HepG2 (cell line): ENCODE data around the gene PKMYT1. TPM values are rescaled to one million over a fixed set of nuclear protein-coding genes. Genes with fewer than 3 reads are reported as not detected.
A peak's percentile ranks its signal among the peaks of the same experiment; 100 is the strongest.

ENCODE experiments used
- ATF1 ChIP-seq: IDR thresholded peaks from 2 replicates; pipeline ENCODE4 v1.6.1; 2016; ENCODE audit warnings: mild to moderate bottlenecking, control low read depth
- ATF7 ChIP-seq, 2 experiments: fragments of 450-650 bp in 1 of 2; sonication (generic) in 1 of 2; formaldehyde crosslinking in 1 of 2; IDR thresholded peaks; 2 replicates each; pipeline versions ENCODE4 v1.4.0 to v1.6.1; 2016 to 2020; ENCODE audit warnings: antibody characterized with exemption in 1 of 2, mild to moderate bottlenecking in 1 of 2, missing genetic modification reagents in 1 of 2
- ETV6 ChIP-seq: sonication (generic); formaldehyde crosslinking; conservative IDR thresholded peaks from 2 replicates; pipeline ENCODE4 v1.4.0; 2020; ENCODE audit warnings: missing genetic modification reagents
- KMT2A ChIP-seq: sonication (generic); formaldehyde crosslinking; IDR thresholded peaks from 2 replicates; pipeline ENCODE4 v1.4.0; 2020; ENCODE audit warnings: missing genetic modification reagents
- PHF20 ChIP-seq: sonication (generic); formaldehyde crosslinking; IDR thresholded peaks from 2 replicates; pipeline ENCODE4 v1.5.0; 2020; ENCODE audit warnings: mild to moderate bottlenecking, missing genetic modification reagents
- SIN3A ChIP-seq: IDR thresholded peaks from 2 replicates; pipeline ENCODE4 v1.6.1; 2011; ENCODE audit warnings: low read depth, mild to moderate bottlenecking, control low read depth, low read length, borderline replicate concordance
- SP140L ChIP-seq: sonication (generic); formaldehyde crosslinking; IDR thresholded peaks from 2 replicates; pipeline ENCODE4 v1.4.0; 2020; ENCODE audit warnings: missing genetic modification reagents, borderline replicate concordance
- TRIM24 ChIP-seq: sonication (generic); formaldehyde crosslinking; IDR thresholded peaks from 2 replicates; pipeline ENCODE4 v1.8.0; 2022; ENCODE audit warnings: mild to moderate bottlenecking, missing genetic modification reagents
- ZEB1 ChIP-seq: IDR thresholded peaks from 2 replicates; pipeline ENCODE4 v1.6.1; 2012; ENCODE audit warnings: mild to moderate bottlenecking, low read depth, inconsistent platforms; ENCODE audit not compliant: insufficient replicate concordance
- ZFP41 ChIP-seq: sonication (generic); formaldehyde crosslinking; IDR thresholded peaks from 2 replicates; pipeline ENCODE4 v1.4.0; 2020; ENCODE audit warnings: mild to moderate bottlenecking, missing genetic modification reagents, borderline replicate concordance
- ZMAT3 ChIP-seq: sonication (generic); formaldehyde crosslinking; conservative IDR thresholded peaks from 2 replicates; pipeline ENCODE4 v1.7.0; 2021; ENCODE audit warnings: missing genetic modification reagents
- ZNF232 ChIP-seq: sonication (generic); formaldehyde crosslinking; IDR thresholded peaks from 2 replicates; pipeline ENCODE4 v1.4.0; 2020; ENCODE audit warnings: missing genetic modification reagents, borderline replicate concordance
- ZNF768 ChIP-seq: sonication (generic); formaldehyde crosslinking; IDR thresholded peaks from 2 replicates; pipeline ENCODE4 v1.4.0; 2020; ENCODE audit warnings: missing genetic modification reagents
- ZNF891 ChIP-seq: sonication (generic); formaldehyde crosslinking; IDR thresholded peaks from 2 replicates; pipeline ENCODE4 v1.5.0; 2020; ENCODE audit warnings: mild to moderate bottlenecking, missing genetic modification reagents
- polyA plus RNA-seq, 8 experiments: library from polyadenylated mRNA; depleted of rRNA in 3 of 8; stranded (reverse) in 7 of 8; unstranded in 1 of 8; fragments of >200 nt; fragmentation: Illumina TruSeq in 4 of 8; extraction: Trizol in 4 of 8; gene quantifications; 2 replicates each; pipeline versions ENCODE4 v1.2.1 to v1.2.3, GENCODE V29; 2011 to 2016; ENCODE audit warnings: low read depth in 4 of 8, missing spikeins in 1 of 8, mixed read lengths in 1 of 8; ENCODE audit not compliant: insufficient read depth in 1 of 8
- total RNA-seq, 5 experiments: library from RNA; depleted of rRNA; stranded (reverse); fragments of >200 nt; fragmentation: Illumina TruSeq; extraction: Trizol; gene quantifications; 2 replicates each; pipeline ENCODE4 v1.2.3, GENCODE V29; 2016; ENCODE audit warnings: low read depth in 1 of 5
- TF ChIP-seq, protein P1 (sequence below), 2 experiments: IDR thresholded peaks; 2 replicates each; pipeline ENCODE4 v1.6.1; 2011 to 2012; ENCODE audit warnings: low read length in 2 of 2, borderline replicate concordance in 1 of 2, low read depth in 1 of 2, mild to moderate bottlenecking in 1 of 2, moderate library complexity in 1 of 2
- TF ChIP-seq, protein P2 (sequence below): sonication (generic); formaldehyde crosslinking; IDR thresholded peaks from 2 replicates; pipeline ENCODE4 v1.8.0; 2022; ENCODE audit warnings: mild to moderate bottlenecking, missing genetic modification reagents; ENCODE audit not compliant: insufficient replicate concordance
- TF ChIP-seq, protein P3 (sequence below): sonication (generic); formaldehyde crosslinking; IDR thresholded peaks from 2 replicates; pipeline ENCODE4 v1.4.0; 2020; ENCODE audit warnings: missing genetic modification reagents
- TF ChIP-seq, protein P4 (sequence below): IDR thresholded peaks from 2 replicates; pipeline ENCODE4 v1.6.1; 2018; ENCODE audit warnings: missing genetic modification reagents, mild to moderate bottlenecking, missing compliant biosample characterization

Gene PKMYT1
- total and polyA plus RNA-seq, 2 of the 13 experiments (the other 11 are each of a cell fraction or from before 2014, with no cell fraction given): 7.0 to 27.8 TPM

DNA sequence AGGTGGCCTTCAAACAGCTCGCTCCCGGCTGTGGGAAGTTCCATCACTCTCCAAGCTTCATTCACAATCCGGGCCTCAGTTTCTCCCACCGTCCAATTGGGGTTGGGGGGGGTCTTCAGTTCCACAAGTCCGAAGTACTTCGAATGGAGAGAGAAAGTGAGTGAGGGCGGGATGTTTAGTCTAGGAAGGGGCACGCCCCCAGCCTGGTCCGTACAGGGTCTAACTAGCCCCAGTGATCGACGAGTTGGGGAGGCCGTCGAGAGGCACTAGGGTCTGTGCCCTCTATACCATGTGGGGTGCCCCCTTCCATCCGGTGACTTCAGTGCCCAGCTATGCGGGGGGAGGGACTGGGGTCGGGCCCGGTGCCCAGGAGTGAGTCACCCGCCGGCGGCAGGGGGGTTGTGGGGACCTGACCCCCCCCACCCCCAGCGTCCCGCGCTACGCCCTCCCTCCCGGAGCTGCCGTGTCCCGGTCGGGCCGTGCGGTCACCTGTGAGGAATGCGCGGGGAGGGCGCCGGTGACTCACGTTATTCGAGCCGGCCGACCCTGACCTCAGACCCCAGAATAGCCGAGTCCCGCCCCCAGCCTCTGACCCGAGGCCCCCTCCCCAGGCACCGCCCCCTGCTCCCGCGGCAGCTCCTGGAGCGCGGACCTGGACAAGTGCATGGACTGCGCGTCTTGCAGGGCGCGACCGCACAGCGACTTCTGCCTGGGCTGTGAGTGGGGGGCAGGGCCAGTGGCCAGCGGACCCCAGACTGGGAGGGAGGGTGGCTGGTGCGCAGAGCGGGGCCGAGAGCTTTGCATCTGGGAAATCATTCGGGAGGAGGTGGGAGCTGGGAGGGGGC is 40.6 kb upstream of the PKMYT1 start (continued):
- TF ChIP-seq, protein P1, sequence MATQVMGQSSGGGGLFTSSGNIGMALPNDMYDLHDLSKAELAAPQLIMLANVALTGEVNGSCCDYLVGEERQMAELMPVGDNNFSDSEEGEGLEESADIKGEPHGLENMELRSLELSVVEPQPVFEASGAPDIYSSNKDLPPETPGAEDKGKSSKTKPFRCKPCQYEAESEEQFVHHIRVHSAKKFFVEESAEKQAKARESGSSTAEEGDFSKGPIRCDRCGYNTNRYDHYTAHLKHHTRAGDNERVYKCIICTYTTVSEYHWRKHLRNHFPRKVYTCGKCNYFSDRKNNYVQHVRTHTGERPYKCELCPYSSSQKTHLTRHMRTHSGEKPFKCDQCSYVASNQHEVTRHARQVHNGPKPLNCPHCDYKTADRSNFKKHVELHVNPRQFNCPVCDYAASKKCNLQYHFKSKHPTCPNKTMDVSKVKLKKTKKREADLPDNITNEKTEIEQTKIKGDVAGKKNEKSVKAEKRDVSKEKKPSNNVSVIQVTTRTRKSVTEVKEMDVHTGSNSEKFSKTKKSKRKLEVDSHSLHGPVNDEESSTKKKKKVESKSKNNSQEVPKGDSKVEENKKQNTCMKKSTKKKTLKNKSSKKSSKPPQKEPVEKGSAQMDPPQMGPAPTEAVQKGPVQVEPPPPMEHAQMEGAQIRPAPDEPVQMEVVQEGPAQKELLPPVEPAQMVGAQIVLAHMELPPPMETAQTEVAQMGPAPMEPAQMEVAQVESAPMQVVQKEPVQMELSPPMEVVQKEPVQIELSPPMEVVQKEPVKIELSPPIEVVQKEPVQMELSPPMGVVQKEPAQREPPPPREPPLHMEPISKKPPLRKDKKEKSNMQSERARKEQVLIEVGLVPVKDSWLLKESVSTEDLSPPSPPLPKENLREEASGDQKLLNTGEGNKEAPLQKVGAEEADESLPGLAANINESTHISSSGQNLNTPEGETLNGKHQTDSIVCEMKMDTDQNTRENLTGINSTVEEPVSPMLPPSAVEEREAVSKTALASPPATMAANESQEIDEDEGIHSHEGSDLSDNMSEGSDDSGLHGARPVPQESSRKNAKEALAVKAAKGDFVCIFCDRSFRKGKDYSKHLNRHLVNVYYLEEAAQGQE (IDR thresholded peaks at IDR 0.05; ENCODE audit: borderline replicate concordance in 1 of 2, low read depth in 1 of 2, low read length in 2 of 2): no peak
- TF ChIP-seq, protein P2, sequence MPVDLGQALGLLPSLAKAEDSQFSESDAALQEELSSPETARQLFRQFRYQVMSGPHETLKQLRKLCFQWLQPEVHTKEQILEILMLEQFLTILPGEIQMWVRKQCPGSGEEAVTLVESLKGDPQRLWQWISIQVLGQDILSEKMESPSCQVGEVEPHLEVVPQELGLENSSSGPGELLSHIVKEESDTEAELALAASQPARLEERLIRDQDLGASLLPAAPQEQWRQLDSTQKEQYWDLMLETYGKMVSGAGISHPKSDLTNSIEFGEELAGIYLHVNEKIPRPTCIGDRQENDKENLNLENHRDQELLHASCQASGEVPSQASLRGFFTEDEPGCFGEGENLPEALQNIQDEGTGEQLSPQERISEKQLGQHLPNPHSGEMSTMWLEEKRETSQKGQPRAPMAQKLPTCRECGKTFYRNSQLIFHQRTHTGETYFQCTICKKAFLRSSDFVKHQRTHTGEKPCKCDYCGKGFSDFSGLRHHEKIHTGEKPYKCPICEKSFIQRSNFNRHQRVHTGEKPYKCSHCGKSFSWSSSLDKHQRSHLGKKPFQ (CRISPR knock-in tag): no peak
- TF ChIP-seq ZNF768 (CRISPR knock-in tag): 0 out of 2 replicates have a peak, but pooled peaks have one; percentile 10
- no peak for TF ChIP-seq ZNF891 (CRISPR knock-in tag)
- TF ChIP-seq, protein P3, sequence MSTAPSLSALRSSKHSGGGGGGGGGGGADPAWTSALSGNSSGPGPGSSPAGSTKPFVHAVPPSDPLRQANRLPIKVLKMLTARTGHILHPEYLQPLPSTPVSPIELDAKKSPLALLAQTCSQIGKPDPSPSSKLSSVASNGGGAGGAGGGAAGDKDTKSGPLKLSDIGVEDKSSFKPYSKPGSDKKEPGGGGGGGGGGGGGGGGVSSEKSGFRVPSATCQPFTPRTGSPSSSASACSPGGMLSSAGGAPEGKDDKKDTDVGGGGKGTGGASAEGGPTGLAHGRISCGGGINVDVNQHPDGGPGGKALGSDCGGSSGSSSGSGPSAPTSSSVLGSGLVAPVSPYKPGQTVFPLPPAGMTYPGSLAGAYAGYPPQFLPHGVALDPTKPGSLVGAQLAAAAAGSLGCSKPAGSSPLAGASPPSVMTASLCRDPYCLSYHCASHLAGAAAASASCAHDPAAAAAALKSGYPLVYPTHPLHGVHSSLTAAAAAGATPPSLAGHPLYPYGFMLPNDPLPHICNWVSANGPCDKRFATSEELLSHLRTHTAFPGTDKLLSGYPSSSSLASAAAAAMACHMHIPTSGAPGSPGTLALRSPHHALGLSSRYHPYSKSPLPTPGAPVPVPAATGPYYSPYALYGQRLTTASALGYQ: peak; percentile 73; the same call in 1 of the 2 replicates
- no peak; the same call in 1 of the 2 replicates for TF ChIP-seq ETV6
- peak; percentile 29 for TF ChIP-seq ZMAT3 (CRISPR knock-in tag)
- TF ChIP-seq ATF1 (CRISPR knock-in tag): no peak
- TF ChIP-seq ZNF232 (CRISPR knock-in tag): no peak; the same call in 1 of the 2 replicates
- no peak for TF ChIP-seq TRIM24 (CRISPR knock-in tag)
- TF ChIP-seq ZFP41 (CRISPR knock-in tag): no peak
- TF ChIP-seq, protein P4, sequence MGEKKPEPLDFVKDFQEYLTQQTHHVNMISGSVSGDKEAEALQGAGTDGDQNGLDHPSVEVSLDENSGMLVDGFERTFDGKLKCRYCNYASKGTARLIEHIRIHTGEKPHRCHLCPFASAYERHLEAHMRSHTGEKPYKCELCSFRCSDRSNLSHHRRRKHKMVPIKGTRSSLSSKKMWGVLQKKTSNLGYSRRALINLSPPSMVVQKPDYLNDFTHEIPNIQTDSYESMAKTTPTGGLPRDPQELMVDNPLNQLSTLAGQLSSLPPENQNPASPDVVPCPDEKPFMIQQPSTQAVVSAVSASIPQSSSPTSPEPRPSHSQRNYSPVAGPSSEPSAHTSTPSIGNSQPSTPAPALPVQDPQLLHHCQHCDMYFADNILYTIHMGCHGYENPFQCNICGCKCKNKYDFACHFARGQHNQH (CRISPR knock-in tag): no peak; the same call in 1 of the 2 replicates
- no peak for TF ChIP-seq KMT2A (CRISPR knock-in tag)
- peak; percentile 75 for TF ChIP-seq ATF7 (IDR thresholded peaks at IDR 0.05)
- peak; percentile 99 for TF ChIP-seq ATF7 (CRISPR knock-in tag; IDR thresholded peaks at IDR 0.05)
- TF ChIP-seq PHF20 (CRISPR knock-in tag): peak; percentile 22; the same call in 1 of the 2 replicates
- TF ChIP-seq SIN3A: no peak; the same call in 1 of the 2 replicates
- TF ChIP-seq ZEB1: no peak
- TF ChIP-seq SP140L: no peak
